ENCODE data around the gene XCR1.
A peak's percentile ranks its signal among the peaks of the same experiment; 100 is the strongest.
"Not testable (repeated sequence)": the region's sequence is repeated elsewhere in the genome, so short reads cannot be mapped to it uniquely, and the experiment has no call there.

The XCR1 gene

DNA sequence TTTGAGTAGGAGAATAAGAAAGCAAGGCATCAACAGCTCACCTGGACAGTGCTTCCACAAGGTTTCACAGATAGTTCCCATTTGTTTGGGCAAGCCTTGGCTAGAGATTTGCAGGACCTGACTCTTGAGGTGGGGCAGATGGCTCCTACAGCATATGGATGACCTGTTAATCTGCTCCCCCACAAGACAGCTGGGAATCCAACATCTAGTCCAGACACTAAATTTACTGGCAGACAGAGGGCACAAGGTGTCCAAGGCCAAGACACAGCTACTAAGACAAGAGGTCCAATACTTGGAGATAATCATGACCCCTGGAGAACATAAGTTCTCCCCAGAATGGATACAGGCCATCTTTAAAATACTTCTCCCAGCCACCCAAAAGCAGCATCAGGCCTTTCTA lies 23.6 kb downstream of the XCR1 start:
- not testable (repeated sequence) for DNase-seq (ENCODE audit: low read depth)

DNA sequence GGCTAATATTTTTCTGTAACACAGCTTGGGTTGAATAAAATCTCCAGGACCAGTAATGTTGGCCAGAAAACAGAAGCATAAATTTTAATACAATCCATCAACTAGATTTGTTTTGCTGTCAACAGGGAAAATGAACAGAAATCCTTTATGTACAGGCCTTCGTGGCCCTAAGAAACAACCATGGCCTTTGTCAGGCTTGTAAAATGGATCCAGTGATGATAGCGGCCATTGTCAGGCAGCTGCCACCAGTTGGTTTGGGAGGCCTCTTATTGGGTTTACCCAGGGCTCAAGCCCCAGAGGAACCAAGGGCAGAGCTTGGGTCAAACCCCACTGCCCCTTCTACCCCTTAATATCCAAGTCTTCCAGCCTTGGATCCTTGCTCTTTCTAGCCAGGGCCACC lies 26.1 kb downstream of the XCR1 start:
- DNase-seq (ENCODE audit: low read depth), result no peak

DNA sequence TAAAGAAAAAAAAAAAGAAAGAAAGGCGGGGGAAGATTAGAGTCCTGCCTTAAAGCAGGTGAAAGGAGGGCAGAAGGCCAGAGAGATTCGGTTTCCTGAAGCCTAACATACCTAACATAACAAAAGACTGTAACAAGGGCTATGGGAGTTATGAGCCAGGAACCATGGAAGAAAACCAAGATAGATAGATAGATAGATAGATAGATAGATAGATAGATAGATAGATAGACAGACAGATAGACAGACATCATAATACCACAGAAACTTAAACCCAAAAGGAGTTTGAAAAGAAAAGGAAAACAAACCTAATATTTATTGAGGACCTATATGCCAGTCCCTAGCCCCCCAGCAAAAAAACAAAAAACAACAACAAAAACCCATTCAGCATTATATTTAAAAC lies 29.3 kb downstream of the XCR1 start:
- DNase-seq (ENCODE audit: low read depth), result no peak

DNA sequence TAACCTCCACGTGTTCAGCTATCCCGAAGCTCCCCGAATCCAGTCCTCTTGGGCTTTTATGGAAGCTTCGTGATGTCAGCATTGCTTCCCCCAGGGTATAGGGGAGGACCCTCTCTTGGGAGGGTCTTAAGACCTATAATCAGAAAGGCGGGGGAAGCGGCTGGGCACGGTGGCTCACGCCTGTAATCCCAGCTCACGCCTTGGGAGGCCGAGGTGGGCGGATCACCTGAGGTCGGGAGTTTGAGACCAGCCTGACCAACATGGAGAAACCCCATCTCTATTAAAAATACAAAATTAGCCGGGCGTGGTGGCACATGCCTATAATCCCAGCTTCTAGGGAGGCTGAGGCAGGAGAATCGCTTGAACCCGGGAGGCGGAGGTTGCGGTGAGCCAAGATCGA lies 29.8 kb downstream of the XCR1 start:
- not testable (repeated sequence) for DNase-seq (ENCODE audit: low read depth)

- peak; percentile 83 for DNase-seq (ENCODE audit: low read depth)
Observed at GRCh38 chr3:45995236-45996192, 31.8 kb downstream of the XCR1 start, which contains the start of gene FYCO1. TSS of gene FYCO1 (minus strand) at chr3:45995824. CDS start at chr3:45984910, 10,914 bp downstream.

- DNase-seq (ENCODE audit: low read depth), result peak; percentile 48
Observed at GRCh38 chr3:45994419-45995235, 32.7 kb downstream of the XCR1 start.

- DNase-seq (ENCODE audit: low read depth), result no peak
Observed at GRCh38 chr3:45993421-45994027, 33.8 kb downstream of the XCR1 start.

DNA sequence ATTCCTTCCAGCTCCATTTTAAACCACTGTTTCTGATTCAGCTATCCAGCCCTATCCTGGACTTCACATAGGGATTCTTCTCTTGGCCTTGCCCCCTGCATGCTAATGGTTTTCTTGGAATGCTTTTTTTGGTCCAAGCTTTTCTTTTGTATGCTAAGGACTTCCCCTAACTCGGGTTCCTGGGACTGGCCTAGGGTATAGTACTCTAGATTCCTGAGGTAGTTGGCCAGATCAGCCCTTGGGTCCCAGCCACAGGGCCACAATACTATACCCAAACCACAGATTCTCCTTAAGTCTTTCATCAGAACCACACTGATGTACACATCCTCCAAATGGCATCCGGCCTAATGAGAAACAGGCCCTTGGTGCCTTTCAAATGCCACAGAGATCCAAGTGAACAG lies 34.5 kb downstream of the XCR1 start:
- no peak for DNase-seq (ENCODE audit: low read depth)

GRCh38 chr3:45992133-45992729 lies 35.1 kb downstream of the XCR1 start:
- no peak for DNase-seq (ENCODE audit: low read depth)

DNA sequence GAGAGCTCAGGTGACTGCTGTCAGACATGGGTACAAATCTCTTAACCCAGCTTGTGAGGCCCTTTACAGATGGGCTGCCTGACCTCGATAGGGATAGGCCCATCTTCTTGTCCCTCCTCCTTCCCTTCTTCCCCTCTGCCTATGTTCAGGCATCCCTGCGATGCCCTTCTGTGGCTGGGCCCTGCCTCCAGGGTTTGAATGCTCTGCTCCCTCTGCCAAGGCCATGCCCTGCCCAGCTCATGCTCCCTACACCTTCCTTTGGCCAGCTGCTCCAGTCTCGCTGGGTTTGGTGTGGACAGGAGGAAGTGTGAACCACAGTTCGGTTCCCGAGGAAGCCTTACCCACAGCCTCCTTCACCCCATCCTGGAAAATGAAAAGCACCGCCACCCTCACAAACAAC lies 35.9 kb downstream of the XCR1 start:
- DNase-seq (ENCODE audit: low read depth), result no peak

DNA sequence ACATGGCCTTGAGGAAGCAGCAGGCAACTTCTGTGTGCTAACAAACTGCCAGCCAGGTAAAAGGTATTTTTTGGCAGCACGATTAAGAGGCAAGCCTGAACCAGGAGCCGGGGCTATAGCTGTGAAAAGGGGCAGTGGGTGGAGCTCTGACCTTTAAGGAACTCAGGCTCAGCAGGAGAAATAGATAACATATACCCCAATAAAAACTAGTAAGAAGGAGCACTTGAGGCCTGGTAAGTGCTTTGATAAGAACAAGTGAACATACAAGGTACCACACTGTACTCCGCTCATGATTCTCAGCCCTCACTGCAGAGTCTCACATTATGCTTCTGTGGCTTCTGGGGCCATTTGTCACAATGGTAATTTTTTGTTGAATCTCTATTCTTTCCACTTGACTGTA lies 37.1 kb downstream of the XCR1 start:
- no peak for DNase-seq (ENCODE audit: low read depth)

GRCh38 chr3:45988804-45989203 lies 38.5 kb downstream of the XCR1 start:
- DNase-seq (ENCODE audit: low read depth), result no peak

GRCh38 chr3:45988362-45988761 lies 38.9 kb downstream of the XCR1 start:
- no peak for DNase-seq (ENCODE audit: low read depth)

DNA sequence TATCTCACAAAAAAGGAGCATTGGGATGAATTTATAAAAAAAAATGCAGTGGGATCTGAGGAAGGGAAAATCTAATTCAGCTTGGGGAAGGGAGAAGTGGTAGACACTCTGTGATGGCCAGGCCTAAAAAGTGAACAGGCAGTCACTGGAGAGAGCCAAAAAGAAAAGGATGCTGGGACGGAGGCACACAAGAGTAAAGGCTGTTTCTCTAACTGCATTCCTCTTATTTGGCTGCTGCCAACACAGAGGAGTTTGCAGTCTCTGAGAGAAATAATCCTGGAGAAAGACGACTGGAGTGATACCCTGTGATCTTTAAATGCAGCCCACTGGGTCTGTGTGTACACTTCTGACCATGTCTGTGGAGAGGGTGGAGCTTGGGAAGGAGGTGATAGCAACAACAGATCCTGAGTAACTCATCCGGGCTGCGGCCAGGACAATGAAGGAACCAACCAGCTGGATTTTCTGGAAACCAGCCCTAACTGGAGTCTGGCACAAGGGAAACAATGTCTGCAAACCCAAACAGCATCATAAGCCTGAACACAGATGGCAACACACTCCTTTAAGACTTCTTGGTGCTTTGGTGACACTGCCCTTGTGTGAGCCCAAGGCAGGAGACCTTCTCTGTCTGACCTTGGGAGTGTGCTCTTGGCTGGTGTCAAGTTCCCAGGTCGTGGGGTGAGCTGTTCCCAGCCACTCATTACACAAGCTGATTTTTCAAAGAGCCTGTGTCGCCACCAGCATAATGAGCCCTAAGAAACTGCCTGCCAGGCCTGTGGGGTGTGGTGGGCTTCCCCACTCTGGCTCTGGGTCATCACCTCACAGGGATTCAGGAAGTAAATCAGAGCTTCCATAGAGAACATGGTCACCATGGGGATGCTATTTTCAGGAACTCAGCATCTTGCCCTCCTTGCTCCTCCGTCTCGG lies 39.7 kb downstream of the XCR1 start:
- no peak for DNase-seq (ENCODE audit: low read depth)

GRCh38 chr3:45986303-45986982 lies 40.8 kb downstream of the XCR1 start:
- DNase-seq (ENCODE audit: low read depth), result no peak

DNA sequence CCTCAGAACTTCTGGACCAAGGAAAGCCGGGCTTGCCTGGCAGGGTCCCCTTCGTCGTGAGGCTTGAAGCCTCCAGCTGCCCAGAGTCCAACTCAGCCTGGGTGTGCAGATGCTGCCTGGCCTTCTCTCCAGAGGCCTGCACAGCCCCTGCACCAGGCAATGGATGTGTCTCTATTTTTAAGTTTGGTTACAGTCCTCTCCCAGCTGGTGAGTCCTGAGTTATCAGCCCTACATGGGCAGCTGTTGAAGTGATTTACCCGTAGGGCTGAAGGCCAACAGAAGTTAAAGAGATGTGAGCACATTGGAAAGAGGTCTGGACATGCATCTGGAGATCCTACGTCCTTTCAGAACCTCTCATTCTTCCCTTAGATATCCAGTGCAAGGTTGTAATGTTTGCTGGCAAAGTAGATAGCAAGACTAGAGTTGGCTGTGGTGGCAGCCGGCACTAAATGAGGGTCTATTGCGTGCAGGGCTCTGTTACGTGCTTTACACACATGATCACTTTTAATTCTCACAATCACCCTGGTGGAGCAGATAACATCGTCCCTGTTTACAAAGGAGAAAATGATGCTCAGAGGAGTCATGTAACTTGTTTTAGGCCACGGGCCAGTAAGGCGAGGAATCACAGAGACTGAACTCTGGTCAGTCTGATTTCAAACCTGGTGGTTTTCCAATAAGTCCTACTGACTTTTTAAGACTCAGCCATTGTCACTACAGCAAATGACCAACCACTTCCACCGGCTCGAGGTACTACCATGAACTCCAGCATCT lies 41.6 kb downstream of the XCR1 start:
- DNase-seq (ENCODE audit: low read depth), result no peak

GRCh38 chr3:45984331-45985312 lies 42.7 kb downstream of the XCR1 start:
- DNase-seq (ENCODE audit: low read depth), result no peak

DNA sequence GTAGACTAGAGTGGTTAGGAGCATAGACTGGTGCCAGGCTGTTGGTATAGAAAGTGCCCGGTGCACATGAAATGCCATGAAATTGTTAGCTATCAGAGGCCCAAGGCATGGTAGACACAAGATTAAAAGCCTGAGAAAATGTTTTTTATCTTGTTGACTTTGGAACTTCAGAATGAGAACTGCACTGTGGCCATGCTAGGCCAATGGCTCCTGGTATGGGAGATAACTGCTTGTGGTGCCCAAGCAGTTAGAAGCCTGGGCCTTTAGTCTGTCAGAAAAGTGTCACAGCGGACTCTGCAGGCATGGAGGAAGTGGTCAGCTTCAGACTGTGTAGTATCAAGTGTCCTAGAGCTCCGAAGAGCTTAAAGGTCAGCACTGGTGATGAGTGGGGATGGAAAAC lies 43.5 kb downstream of the XCR1 start:
- no peak for DNase-seq (ENCODE audit: low read depth)
